NCI-H2227 (cell line): ENCODE measurements around the gene MCU.
"Not testable (repeated sequence)": the region's sequence is repeated elsewhere in the genome, so short reads cannot be mapped to it uniquely, and the experiment has no call there.

Source experiments
- DNase-seq: peaks from one replicate; lab custom pipeline; 2025; ENCODE audit not compliant: unreplicated experiment; lab: John Stamatoyannopoulos, UW

Gene MCU

GRCh38 chr10:72729528-72729927 is 37.6 kb downstream of the MCU start:
- no peak for DNase-seq

- DNase-seq: no peak
Measured at GRCh38 chr10:72730479-72730878, 38.5 kb downstream of the MCU start.

GRCh38 chr10:72731916-72732419 is 40.0 kb downstream of the MCU start:
- no peak for DNase-seq

- no peak for DNase-seq
Measured at GRCh38 chr10:72732521-72732920, 40.6 kb downstream of the MCU start.

- DNase-seq: no peak
Measured at GRCh38 chr10:72733989-72734388, 42.0 kb downstream of the MCU start.

- DNase-seq: no peak
Measured at GRCh38 chr10:72735288-72735936, 43.5 kb downstream of the MCU start.

GRCh38 chr10:72736176-72736827 is 44.4 kb downstream of the MCU start:
- DNase-seq: no peak

- no peak for DNase-seq
Measured at GRCh38 chr10:72736828-72737220, 44.9 kb downstream of the MCU start.

- DNase-seq: not testable (repeated sequence)
Measured at GRCh38 chr10:72737357-72737756, 45.4 kb downstream of the MCU start.

- no peak for DNase-seq
Measured at GRCh38 chr10:72738486-72738885, 46.5 kb downstream of the MCU start.

GRCh38 chr10:72740528-72740927 is 48.6 kb downstream of the MCU start:
- DNase-seq: peak; percentile 5

- no peak for DNase-seq
Measured at GRCh38 chr10:72742092-72742491, 50.1 kb downstream of the MCU start.

GRCh38 chr10:72742797-72743196 is 50.9 kb downstream of the MCU start:
- DNase-seq: no peak

- no peak for DNase-seq
Measured at GRCh38 chr10:72744566-72744965, 52.6 kb downstream of the MCU start.

GRCh38 chr10:72746426-72747363 is 54.8 kb downstream of the MCU start:
- DNase-seq: no peak

GRCh38 chr10:72747521-72747920 is 55.6 kb downstream of the MCU start:
- no peak for DNase-seq

- no peak for DNase-seq
Measured at GRCh38 chr10:72753760-72754231, 61.9 kb downstream of the MCU start.

- no peak for DNase-seq
Measured at GRCh38 chr10:72754275-72755032, 62.5 kb downstream of the MCU start.

- DNase-seq: peak; percentile 16
Measured at GRCh38 chr10:72756674-72757385, 64.9 kb downstream of the MCU start.

GRCh38 chr10:72757732-72758131 is 65.8 kb downstream of the MCU start:
- DNase-seq: no peak
